NCI-H2196 (cell line): ENCODE results near the gene NAA25.

ENCODE experiments used
- DNase-seq: peaks from one replicate; lab custom pipeline; 2025; ENCODE audit not compliant: unreplicated experiment; lab: John Stamatoyannopoulos, UW

Gene NAA25

DNA sequence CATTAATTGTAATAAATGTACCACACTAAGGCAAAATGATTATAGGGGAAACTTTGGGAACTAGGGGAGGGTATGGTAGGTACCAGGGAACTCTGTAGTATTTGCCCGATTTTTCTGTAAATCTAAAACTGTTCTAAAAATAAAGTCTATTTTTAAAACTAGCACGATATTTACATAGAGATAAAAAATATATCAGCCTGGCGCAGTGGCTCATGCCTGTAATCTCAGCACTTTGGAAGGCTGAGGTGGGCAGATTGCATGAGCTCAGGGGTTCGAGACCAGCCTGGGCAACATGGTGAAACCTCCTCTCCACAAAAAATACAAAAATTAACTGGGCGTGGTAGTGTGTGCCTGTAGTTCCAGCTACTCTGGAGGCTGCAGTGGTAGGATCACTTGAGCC is 128.0 kb downstream of the NAA25 start:
- no peak for DNase-seq

DNA sequence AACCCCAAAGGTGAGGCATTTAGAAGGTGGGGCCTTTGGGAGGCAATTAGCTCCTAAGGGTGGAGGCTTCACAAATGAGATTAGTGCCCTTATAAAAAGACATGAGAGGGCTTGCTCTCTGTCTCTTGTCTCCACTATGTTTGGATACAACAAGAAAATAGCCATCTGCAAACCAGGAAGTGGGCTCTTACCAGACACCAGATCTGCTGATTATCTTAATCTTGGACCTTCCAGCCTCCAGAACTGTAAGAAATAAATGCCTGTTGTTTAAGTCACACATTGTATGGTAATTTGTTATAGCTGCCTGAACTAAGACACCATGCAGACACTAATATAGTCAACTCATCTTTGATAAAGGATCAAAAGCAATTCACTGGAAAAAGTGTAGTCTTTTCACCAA is 130.0 kb downstream of the NAA25 start:
- no peak for DNase-seq

DNA sequence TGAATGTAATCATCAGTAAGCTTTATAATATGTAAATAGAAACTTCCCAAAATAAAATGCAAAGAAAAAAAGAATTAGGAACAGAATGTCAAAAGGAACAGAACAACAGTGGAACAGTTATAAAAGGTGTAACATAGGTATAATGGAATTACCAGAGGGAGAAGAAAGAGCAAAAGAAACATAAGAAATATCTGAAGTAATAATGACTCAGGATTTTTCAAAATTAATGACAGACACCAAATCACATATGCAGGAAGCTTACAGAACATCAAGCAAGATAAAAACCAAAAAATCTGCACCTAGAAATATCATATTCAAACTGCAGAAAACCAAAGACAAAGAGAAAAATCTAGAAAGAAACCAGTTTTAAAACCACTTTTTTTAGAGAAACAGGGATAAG is 131.7 kb downstream of the NAA25 start:
- no peak for DNase-seq
